Transverse colon (tissue), 4 donors: ENCODE results near the gene IL1R1.

Source experiments
- POLR2A ChIP-seq: fragments of 450-650 bp; IDR thresholded peaks from one replicate; pipeline ENCODE4 v1.6.1; 2016; ENCODE audit warnings: antibody characterized with exemption, mild to moderate bottlenecking, moderate library complexity
- POLR2AphosphoS5 ChIP-seq, 3 donors: sonication (generic); formaldehyde crosslinking; IDR thresholded peaks; one replicate each; pipeline ENCODE4 v1.6.1; 2016; ENCODE audit warnings: antibody characterized with exemption in 3 of 3
- TF ChIP-seq, protein P1 (sequence below), 5 experiments: fragments of 200-600 bp in 3 of 5; fragments of 450-650 bp in 2 of 5; sonication (generic) in 3 of 5; IDR thresholded peaks; 1 replicate in 2 of 5; 2 replicates in 3 of 5; pipeline ENCODE4 v1.5.1; 2016 to 2017; ENCODE audit warnings: antibody characterized with exemption in 5 of 5, inconsistent platforms in 3 of 5, mild to moderate bottlenecking in 2 of 5, moderate library complexity in 1 of 5

DNA sequence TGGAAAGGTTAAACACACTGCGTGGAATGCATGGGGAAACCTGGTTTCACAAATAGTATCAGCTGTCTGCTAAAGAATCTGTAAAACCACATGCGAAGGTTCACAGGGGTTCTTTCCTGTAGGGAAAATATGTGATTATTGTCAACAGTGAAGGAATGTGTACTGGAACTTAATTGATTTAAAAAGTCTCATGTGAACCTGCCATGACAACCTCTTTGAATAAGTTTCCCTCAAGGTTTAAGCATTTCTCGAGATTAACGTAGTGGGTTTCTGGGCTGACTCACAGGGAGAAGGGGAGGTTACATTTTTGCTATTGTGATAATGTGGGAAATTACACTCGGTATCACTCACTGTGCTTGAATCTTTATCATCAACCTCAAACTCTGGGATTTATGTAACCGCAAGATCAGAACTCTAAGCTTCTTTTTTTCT lies 28.2 kb upstream of the IL1R1 start:
- TF ChIP-seq, protein P1, sequence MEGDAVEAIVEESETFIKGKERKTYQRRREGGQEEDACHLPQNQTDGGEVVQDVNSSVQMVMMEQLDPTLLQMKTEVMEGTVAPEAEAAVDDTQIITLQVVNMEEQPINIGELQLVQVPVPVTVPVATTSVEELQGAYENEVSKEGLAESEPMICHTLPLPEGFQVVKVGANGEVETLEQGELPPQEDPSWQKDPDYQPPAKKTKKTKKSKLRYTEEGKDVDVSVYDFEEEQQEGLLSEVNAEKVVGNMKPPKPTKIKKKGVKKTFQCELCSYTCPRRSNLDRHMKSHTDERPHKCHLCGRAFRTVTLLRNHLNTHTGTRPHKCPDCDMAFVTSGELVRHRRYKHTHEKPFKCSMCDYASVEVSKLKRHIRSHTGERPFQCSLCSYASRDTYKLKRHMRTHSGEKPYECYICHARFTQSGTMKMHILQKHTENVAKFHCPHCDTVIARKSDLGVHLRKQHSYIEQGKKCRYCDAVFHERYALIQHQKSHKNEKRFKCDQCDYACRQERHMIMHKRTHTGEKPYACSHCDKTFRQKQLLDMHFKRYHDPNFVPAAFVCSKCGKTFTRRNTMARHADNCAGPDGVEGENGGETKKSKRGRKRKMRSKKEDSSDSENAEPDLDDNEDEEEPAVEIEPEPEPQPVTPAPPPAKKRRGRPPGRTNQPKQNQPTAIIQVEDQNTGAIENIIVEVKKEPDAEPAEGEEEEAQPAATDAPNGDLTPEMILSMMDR (IDR thresholded peaks at IDR 0.05), result no peak
- TF ChIP-seq POLR2AphosphoS5 (IDR thresholded peaks at IDR 0.05), result no peak
- no peak for TF ChIP-seq POLR2A
